Fibroblast of gingiva (primary cell): ENCODE measurements around the gene REPIN1.

Experiments used
- DNase-seq: peaks from one replicate; pipeline ENCODE4 v3.0.0-alpha.2; 2011; ENCODE audit warnings: low read depth

REPIN1 gene

DNA sequence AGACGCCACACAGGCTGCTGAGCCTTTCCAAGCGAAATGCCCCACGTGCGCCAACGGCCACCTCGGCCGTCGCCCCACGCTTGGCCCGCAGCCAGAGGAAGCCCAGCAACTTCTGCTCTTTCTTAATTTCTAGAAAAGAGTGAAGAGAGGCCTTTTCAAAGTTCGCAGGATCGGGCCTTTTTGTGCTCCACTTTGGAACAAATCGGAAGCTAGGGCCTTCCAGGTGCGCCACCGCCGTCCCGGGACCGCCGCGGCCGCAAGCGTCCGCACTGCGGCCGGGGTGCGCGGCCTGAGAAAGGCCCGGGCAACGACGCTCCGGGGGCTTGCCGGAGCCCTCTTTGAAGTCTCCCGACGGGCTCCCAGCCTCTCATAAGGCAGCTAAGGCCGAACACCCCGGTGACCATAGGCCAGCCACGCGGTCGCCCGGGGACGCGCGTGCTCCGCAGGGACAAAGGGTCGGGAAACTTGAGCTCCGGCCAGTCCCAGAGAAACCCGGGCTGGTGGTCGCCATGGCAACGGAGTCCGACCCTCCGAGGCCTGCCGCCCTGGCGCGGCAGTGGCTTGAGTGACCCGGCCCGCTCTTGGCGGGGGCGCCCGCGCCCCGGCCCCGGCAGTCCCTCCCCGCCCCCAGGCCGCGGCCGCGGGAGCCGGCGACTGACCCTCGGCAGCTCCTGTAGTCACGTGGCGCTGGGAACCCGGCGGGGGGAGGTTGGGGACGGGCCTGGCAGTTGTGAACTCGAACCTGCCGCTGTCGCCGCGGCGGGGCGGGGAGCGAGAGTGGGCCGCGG lies at the start of gene REPIN1:
Gene REPIN1 (plus strand): TSS at position 727 of the 788 bp plus-strand sequence. CDS start 890 bp downstream, outside the sequence.
- peak; percentile 86 for DNase-seq

GRCh38 chr7:150321788-150322113 lies 46.9 kb upstream of the REPIN1 start:
- no peak for DNase-seq

DNA sequence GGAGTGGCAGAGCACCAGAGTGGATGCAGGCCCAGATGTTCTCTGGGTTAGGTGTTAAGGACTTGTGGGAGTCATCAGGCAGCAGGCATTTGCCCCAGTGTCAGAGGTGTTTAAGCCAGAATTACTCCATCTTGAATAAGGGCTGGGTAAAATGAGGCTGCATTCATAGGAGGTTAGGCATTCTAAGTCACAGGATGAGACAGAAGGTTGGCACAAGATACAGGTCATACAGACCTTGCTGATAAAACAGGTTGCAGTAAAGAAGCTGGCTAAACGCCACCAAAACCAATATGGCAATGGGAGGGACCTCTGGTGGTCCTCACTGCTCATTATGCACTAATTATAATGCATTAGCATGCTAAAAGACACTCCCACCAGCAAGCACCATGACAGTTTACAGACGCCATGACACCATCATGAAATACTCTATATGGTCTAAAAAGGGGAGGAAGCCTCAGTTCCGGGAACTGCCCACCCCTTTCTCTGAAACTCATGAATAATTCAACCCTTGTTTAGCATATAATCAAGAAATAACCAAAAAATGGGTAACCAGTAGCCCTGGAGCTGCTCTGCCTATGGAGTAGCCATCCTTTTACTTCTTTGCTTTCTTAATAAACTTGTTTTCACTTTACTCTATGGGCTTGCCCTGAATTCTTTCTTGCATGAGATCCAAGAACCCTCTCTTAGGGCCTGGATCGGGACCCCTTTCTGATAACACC lies 46.3 kb upstream of the REPIN1 start:
- DNase-seq, result no peak

DNA sequence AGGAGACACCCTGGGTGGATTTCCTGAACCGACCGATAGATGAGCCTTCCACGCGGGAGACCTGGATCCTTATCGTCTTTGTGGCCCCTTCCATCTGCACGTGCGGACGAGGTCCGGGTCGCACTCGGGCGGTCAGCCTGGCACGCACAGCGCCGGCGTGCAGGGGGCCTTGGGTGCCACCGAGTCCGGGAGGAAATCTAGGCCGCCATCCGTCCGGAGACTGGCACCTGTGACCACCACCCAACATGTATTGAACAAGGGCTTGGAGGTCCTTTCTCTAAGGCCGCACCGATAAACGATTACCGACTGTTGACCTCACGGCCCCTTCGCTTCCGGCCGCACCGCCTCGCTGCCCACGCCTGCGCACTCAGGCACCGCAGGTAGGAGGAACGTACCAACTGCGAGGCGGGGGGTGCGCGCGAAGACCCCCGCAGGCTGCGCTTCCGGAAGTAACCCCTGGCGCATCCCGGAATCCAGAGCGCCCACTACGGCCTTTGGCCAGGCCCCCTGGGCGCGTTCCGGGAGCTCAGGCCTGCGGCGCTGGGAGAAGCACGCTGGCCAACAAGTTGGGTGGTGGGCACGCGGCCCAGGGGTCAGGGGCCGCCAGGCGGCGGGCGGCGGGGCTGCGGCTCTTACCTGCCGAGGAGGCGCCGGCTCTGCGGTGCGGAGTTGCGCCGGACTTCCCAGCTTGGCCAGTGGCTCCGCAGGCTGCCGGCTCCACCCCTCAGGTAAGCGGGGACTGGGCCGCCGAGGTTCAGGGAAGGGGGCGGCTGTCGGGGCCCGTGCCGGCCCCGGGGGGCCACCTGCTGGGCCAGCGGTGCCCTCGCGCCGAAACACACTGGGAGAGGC lies 45.6 kb upstream of the REPIN1 start, which contains the start of the genes ACTR3C and LRRC61:
Gene ACTR3C (minus strand): TSS at position 713 of the 849 bp plus-strand sequence. CDS start 28,249 bp downstream, outside the sequence.
Gene LRRC61 (plus strand): TSS at position 523 of the 849 bp plus-strand sequence. CDS start 13,507 bp downstream, outside the sequence.
- no peak for DNase-seq

DNA sequence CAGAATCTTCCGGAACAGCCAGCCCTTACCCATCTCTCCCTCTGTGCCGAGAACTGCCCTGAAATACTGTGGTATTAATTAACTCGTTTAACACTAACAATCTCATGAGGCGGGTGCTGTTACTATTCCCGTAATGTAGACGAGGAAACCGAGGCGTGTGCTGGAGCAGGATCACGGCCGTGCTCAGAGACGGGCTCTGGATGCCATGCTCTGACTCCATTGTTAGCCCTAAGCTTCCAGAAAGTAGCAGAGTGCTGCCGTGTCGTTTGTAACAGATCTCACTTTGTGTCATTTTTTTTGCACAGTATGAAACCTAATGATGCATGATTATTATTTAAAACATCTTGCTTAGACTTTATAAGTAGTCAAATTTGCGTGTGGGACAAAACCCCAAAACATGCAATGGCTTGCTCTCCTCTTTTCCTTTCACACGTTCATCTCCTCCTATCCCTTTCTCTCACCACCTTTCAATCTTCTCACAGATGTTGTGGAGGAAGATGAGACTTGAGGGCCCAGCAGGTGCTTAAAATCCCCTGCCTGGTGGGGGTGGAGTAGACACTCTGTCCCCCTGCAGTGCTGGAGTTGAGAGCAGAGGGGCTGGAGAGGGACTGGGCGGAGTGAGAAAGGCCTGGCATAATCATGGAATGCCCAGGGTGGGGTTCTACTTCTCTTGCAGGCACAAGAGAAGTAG lies 44.8 kb upstream of the REPIN1 start:
- no peak for DNase-seq

GRCh38 chr7:150324373-150324961 lies 44.2 kb upstream of the REPIN1 start:
- DNase-seq, result no peak

DNA sequence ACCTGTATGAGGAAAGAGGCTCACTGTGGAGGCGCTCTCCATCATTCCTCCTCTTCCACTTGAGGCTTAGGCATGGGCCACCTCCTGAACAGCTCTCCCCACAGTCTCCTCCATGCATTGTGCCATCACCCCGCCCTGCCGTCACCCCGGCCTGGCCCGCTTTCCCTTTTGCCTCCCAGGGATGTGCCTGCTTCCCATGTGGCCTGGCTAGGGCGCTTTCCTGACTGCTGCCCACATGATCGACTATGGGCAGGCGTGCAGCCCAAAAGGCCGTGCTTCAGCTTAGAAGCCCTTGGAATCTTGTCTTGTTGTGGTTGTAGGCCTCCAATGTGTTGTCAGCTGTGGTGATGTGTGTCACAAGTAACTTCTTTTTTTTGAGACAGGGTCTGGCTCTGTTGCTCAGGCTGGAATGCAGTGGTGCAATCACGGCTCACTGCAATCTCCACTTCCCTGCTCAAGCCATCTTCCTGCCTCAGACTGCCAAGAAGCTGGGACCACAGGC lies 43.5 kb upstream of the REPIN1 start:
- DNase-seq, result peak; percentile 73

- DNase-seq, result no peak
Measured at GRCh38 chr7:150325901-150326300, 42.7 kb upstream of the REPIN1 start.

DNA sequence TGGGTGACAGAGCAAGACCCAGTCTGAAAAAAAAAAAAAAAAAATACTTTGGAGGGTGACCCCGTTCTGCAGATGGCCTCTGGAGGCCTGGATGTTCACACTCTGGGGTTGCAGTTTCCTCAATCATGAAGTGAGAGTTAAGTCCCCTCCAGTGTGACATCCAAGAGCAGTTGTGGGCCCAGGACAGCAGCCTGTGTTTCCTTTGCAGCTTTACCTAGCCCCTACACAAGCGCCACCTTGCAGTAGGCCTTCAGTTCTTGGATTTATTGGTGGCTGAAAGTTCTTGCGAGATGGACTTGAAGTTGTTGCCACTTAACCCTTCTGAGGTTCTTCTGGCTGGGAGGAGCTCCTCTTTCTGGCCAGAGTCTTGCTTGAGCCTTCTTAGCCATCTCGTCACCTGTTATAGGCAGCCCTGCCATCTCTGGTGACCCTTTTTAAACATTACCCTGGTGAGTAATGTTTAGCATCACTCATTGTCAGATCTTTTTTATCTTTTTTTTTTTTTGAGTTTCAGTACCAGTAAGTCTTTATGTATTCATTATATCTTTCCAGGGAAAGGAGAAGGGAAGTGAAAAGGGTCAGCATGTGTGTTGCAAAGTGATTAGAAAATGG lies 41.9 kb upstream of the REPIN1 start:
- DNase-seq, result no peak

- no peak for DNase-seq
Measured at GRCh38 chr7:150327308-150327707, 41.3 kb upstream of the REPIN1 start.

DNA sequence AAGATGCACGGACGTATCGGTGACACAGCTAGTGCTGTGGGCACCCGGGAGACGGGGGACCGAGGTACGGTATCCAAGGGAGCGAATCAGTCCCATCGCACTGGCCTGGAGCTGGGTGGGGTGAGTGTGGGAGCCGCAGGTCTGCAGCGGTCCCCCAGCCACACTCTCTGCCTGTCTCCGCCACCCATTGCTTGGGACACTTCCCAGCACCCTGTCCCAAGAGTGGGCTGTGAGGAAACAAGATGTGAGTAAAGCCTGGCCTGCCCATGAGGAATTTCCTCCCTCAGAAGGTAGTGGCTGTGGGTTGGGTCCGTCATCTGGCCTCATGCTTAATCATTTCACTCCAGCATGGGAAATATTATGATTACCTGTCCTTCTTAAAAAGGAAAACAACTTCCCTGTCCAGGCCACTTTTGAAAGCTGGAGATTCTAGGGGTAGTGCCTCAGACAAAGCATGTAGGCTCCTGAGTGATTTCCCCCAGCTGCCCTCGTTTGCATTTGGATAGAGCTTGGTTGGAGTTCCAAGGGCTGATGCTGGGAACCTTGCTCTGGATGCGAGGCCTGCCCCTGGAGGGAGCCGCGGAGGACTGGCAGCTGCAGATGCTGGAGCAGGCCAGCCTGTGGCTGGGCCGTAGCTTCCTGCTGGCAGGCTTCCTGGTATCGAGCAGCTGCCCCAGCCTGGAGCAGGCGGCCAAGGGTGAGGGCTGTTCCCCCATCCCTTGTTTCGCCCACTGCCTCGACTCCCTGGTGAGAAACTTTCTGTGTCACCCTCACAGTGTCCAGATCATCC lies 39.1 kb upstream of the REPIN1 start:
- no peak for DNase-seq

- DNase-seq, result no peak
Measured at GRCh38 chr7:150330211-150330885, 38.3 kb upstream of the REPIN1 start.

DNA sequence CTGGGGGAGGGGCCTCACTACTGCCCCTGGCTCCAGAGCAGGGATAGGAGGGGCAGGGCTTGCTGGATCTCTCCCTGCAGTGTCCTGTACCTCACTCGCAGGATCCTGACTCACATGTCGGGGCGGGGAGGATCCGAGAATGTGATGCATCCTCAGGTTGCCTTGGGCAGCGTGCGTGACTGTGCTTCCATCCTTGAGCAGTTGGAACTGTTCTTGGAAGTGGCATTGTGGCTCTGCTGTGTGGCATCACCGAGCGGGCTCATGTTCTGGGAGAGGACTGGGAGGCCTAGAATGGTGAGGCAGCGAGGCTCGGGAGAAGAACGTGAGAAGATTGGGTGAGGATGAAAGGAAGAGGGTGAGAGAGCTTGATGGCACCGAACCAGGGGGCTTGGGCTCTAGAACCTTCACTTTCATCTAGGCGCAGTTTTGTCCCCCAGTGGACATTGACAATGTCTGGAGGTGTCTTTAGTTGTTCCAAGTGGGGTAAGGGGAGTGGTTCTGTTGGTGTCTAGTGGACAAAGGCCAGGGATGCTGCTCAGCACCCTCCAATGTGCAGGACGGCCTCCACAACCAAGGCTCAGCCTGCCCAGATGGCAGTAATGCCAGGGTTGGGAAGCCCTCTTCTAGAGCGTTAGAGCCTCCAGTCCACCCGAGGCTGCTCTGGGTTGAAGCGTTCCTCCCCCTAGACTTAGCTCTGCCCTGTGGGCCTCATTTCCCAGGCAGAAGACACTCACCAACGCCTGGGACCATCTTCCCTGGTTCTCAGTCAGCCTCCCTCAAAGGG lies 35.6 kb upstream of the REPIN1 start:
- no peak for DNase-seq

- no peak for DNase-seq
Measured at GRCh38 chr7:150333659-150334058, 35.0 kb upstream of the REPIN1 start.

DNA sequence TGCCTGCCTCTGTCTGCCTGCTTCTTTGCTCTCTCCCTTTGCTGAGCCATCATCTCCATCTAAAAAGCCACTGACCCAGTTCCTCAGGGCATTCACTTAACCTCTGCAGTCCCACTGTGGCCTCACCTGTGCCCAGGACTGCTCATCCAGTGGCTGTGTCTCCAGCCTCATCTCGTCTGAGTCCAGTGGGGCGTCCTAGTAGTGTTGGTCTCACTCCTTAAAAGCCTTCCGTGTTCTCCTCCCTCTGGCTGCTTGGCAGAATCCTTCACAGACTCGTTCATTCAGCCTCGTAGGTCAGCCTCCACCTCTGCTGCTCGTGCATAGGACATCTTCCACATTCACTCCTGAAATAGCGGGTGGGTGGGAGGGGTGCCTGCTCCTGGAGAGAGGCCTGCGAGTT lies 34.5 kb upstream of the REPIN1 start:
- no peak for DNase-seq

DNA sequence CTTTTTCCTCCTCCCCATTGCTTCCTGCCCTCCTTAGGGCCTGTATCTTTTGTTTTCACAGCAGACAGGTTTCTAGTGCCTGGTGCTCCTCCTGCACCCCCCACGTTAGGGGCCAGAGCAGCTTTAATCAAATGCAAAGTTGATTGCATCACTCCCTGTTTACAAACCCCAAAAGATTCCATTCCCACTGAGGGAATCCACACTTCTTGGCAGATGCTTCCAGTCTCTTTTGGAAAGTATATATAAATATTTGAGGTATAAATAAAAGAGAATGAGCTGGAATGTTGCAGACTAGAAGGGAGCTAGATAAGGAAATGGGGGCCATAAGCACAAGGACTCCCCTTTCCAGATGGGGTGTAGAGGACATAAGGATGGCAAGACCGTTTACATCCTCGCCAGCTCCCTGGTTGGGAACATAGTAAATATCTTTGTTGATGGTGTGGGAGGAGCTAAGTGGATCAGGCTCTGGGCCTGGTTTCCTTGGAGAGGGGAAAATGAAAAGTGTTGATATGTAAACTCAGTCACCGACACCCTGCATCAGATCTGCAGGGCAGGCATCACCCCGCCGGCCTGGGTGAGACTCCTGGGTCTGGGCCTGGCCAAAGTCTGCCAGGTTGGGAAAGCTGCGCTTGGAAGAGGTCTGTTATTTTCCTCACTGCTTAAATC lies 33.4 kb upstream of the REPIN1 start:
- peak; percentile 79 for DNase-seq

DNA sequence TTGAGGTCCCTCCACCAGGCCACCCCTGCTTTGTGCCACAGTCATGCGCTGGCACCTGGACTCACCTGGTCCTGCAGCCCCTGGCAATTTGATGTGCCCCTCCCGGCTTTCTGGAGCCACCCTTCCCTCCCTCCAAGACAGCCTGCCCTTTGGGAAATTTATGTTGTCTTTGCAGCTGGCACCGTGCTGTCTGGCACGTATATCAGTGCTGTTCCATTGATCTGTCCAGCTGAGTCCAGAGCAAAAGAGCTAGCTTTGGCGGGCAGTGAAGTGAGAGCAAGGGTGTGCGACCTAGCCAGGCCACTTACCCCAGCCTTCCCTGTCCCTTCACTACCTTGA lies 32.9 kb upstream of the REPIN1 start:
- no peak for DNase-seq

- DNase-seq, result no peak
Measured at GRCh38 chr7:150336746-150337145, 31.9 kb upstream of the REPIN1 start.
